ENCODE data around the gene DFFA.
"Not testable (repeated sequence)": the region's sequence is repeated elsewhere in the genome, so short reads cannot be mapped to it uniquely, and the experiment has no call there.

The DFFA gene

DNA sequence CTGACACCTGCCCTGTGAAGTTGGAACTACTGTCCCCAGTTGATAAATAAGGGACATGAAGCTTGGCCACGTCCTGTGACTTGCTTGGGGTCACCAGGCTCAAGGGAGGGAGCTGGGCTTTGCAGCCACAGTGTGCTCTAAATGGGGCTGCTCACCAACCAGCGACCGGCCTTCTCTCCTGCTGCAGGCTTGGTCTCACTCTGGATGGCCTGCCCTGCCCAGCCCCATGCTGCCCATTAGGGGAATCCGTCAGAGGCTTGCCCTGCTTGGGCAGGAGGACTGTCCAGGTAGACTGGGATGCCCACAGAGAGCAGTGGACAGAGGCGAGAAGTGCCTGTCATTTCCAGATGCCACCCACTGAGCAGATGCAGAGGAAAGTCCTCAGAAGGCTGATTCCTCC is 43.3 kb downstream of the DFFA start:
- no peak for DNase-seq

DNA sequence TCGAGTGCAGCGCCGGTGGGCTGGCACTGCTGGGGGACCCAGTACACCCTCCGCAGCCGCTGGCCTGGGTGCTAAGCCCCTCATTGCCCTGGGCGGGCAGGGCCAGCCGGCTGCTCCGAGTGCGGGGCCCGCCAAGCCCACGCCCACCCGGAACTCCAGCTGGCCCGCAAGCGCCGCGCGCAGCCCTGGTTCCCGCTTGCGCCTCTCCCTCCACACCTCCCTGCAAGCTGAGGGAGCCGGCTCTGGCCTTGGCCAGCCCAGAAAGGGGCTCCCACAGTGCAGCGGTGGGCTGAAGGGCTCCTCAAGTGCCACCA is 45.8 kb downstream of the DFFA start:
- DNase-seq, result not testable (repeated sequence)

DNA sequence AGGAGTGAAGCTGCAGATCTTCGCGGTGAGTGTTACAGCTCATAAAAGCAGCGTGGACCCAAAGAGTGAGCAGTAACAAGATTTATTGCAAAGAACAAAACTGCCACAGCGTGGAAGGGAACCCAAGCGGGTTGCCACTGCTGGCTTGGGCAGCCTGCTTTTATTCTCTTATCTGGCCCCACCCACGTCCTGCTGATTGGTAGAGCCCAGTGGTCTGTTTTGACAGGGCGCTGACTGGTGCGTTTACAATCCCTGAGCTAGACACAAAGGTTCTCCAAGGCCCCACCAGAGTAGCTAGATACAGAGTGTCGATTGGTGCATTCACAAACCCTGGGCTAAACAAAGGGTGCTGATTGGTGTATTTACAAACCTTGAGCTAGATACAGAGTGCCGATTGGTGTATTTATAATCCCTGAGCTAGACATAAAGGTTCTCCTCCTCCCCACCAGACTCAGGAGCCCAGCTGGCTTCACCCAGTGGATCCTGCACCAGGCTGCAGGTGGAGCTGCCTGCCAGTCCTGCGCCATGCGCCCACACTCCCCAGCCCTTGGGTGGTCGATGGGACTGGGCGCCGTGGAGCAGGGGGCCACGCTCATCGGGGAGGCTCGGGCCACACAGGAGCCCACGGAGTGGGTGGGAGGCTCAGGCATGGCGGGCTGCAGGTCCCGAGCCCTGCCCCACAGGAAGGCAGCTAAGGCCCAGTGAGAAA is 46.3 kb downstream of the DFFA start:
- DNase-seq, result not testable (repeated sequence)

DNA sequence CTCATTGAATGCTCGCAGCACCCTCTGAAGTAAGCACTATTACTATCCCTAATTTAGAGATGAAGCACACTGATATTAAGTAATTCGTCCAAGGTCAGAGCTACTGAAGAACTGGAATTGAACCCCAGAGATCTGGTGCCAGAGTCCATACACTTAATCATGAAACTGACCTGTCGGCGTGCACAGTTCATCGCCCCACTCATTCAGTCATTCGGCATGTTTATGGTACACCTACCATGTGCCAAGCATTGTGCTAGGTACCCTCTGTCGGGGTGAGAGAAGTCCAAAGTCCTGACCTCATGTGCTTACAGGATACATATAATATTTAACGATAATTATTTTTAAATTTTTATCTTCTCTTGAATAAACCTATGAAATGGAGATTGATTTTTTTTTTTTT is 47.7 kb downstream of the DFFA start:
- no peak for DNase-seq

DNA sequence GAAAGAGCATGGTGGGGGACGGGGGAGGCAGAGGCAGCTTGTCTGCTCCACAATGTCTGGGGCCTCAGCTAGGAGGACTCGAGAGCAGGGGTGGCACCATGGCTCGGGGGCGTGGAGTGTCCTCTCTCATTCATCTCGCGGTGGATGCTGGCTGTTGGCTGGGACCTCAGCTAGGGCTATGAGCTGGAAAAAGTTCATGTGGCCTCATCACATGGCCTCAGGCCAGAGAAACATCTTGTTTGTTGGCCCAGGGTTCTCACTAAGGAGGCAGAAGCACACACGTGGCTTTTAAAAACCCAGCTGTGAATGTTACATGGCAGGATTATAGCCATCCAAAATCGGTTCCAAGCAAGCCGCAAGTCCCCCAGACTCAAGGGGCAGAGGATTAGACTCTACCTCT is 48.3 kb downstream of the DFFA start:
- DNase-seq, result no peak

DNA sequence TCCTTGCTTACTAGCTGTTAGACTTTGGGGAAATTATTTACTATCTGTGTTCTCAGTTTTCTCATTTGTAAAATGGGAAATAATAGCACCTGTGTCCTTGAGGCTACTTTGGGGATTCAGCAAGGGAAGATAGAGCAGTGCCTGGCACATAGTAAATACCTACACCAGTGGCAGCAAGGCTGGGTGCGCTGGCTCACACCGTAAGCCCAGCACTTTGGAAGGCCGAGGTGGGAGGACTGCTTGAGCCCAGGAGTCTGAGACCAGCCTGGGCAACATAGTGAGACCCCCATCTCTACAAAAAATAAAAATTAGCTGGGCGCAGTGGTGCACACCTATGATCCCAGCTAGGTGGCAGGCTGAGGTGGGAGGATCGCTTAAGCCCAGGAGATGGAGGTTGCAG is 50.7 kb downstream of the DFFA start:
- no peak for DNase-seq

DNA sequence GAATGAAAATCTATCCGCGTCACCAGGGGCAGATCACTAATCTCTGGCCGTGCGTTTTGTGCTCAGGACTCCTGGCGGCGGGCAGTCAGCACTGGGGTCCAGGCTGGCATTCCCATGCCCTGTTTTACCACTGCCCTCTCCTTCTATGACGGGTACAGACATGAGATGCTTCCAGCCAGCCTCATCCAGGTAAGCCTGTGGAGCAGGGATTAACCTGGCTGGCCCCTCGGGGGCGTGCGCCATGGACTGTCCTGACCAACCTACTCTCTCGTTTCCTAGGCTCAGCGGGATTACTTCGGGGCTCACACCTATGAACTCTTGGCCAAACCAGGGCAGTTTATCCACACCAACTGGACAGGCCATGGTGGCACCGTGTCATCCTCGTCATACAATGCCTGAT is 53.0 kb downstream of the DFFA start:
- no peak for DNase-seq

DNA sequence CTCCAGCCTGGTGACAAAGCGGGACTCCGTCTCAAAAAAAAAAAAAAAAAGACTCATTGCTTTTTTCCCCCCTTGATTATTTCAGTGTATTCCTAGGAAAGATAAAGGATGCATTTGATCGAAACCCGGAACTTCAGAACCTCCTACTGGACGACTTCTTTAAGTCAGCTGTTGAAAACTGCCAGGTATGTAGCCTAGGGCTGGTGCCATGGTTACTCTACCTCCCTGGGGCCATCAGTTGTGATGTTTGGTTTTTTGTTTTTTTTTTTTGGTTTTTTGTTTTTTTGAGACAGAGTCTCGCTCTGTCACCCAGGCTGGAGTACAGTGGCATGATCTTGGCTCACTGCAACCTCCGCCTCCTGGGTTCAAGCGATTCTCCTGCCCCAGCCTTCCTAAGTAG is 53.6 kb downstream of the DFFA start:
- not testable (repeated sequence) for DNase-seq

DNA sequence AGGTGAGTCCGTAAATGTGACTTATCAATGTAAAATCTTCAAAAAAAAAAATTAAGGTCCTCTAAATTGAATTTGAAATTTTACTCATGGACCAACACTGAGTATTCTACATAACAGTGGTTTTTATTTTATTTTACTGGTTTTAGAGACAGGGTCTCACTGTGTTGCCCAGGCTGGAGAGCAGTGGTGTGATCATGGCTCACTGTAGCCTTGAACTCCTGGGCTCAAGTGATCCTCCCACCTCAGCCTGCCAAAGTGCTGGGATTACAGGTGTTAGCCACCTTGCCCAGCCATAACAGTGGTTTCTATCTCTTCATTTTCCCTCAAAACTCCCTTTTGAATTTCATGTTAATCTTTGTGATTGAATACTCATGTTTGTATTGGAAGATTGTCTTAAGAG is 56.4 kb downstream of the DFFA start:
- not testable (repeated sequence) for DNase-seq

DNA sequence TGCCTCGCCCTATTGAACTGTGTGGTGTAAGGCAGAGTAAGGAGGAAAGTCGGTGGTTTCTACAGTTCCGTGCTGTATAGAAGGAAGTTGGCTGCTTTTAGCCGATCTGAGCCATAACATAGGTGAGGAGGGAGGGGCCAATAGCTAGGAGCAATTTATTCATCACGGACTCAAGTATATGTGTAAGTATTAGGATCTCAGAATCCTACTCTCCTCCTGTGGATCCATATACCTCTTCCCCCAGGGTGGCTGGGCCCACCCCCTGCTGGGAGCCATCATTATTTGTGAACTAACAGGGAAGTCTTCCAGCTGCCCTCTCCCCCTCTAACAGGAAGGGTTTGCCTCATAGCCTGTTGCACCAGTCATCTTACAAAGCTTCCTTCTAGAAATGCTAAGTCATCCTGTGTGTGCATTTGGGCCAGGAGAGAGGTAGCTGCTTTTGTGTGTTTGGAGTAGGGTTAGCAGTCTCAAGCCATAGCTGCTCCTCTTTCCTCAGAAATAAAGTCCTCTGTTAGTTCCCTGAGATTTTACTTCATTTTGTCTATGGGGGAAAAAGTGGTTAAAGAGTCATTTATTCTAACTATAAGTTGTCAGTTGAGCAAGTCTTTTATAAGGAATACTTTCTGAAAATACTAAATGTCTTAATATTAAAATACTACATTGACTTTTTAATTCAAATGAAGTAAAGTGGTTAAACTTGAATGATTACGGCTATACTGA is 57.0 kb downstream of the DFFA start:
- peak in 1 of 5 donors; percentile 77 for DNase-seq

DNA sequence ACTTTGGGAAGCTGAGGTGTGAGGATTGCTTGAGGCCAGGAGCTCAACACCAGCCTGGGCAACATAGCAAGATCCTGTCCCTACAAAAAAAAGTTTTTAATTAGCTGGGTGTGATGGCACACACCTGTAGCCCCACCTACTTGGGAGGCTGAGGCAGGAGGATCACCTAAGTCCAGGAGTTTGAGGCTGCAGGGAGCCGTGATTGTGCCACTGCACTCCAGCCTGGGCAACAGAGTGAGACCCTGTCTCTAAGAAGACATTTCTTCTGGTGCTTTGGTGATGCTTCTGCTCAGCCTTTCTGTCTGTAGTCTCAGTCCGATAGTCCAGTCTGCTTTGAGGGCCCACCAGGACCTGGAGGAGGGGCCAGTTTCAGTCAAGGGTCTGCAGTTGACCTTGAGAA is 65.1 kb downstream of the DFFA start:
- no peak for DNase-seq
